GM12878 (cell line): ENCODE results near the gene CD70. TPM values are rescaled to one million over a fixed set of nuclear protein-coding genes. Genes with fewer than 3 reads are reported as not detected.

ENCODE experiments used
- BHLHE40 ChIP-seq, 2 experiments: fragments of 450-650 bp in 1 of 2; IDR thresholded peaks; 2 replicates each; pipeline ENCODE4 v1.6.1; 2011 to 2017; ENCODE audit warnings: low read depth in 2 of 2, borderline replicate concordance in 1 of 2, improper control_type of control experiment in 1 of 2, low read length in 1 of 2, mild to moderate bottlenecking in 1 of 2
- CBX3 ChIP-seq: fragments of 200-600 bp; sonication (generic); IDR thresholded peaks from 2 replicates; pipeline ENCODE4 v1.6.1; 2016; ENCODE audit warnings: low read depth, borderline replicate concordance
- HDAC2 ChIP-seq: fragments of 200-600 bp; sonication (generic); IDR thresholded peaks from 2 replicates; pipeline ENCODE4 v1.6.1; 2017
- HDAC6 ChIP-seq: fragments of 200-600 bp; sonication (generic); IDR thresholded peaks from one replicate; pipeline ENCODE4 v1.8.0; 2017; ENCODE audit warnings: antibody characterized with exemption; ENCODE audit not compliant: unreplicated experiment
- IKZF2 ChIP-seq, 2 experiments: fragments of 450-650 bp; IDR thresholded peaks; 2 replicates each; pipeline ENCODE4 v1.6.1; 2017; ENCODE audit warnings: mild to moderate bottlenecking in 2 of 2, moderate library complexity in 2 of 2
- KDM1A ChIP-seq: fragments of 200-600 bp; sonication (generic); IDR thresholded peaks from 2 replicates; pipeline ENCODE4 v1.6.1; 2016; ENCODE audit warnings: borderline replicate concordance
- MYB ChIP-seq: fragments of 150-350 bp; IDR thresholded peaks from 2 replicates; pipeline ENCODE4 v1.6.1; 2014; ENCODE audit warnings: mild to moderate bottlenecking, low read depth, low read length, borderline replicate concordance
- NBN ChIP-seq: fragments of 450-650 bp; IDR thresholded peaks from 2 replicates; pipeline ENCODE4 v1.6.1; 2016
- PML ChIP-seq: IDR thresholded peaks from 2 replicates; pipeline ENCODE4 v1.6.1; 2012; ENCODE audit warnings: low read length, inconsistent platforms
- POLR2AphosphoS5 ChIP-seq: IDR thresholded peaks from 2 replicates; pipeline ENCODE4 v1.6.1; 2011; ENCODE audit warnings: mild to moderate bottlenecking, low read length, inconsistent platforms
- RB1 ChIP-seq: fragments of 450-650 bp; formaldehyde crosslinking; IDR thresholded peaks from 2 replicates; pipeline ENCODE4 v1.6.1; 2017; ENCODE audit warnings: mild to moderate bottlenecking, borderline replicate concordance
- REST ChIP-seq: IDR thresholded peaks from 2 replicates; pipeline ENCODE4 v1.6.1; 2012; ENCODE audit warnings: mild to moderate bottlenecking, low read depth, low read length
- RUNX3 ChIP-seq: IDR thresholded peaks from 2 replicates; pipeline ENCODE4 v1.6.1; 2012; ENCODE audit warnings: low read length, inconsistent platforms
- SREBF1 ChIP-seq: IDR thresholded peaks from 2 replicates; pipeline ENCODE4 v1.6.1; 2012; ENCODE audit warnings: mild to moderate bottlenecking, low read length
- TARDBP ChIP-seq: IDR thresholded peaks from 2 replicates; pipeline ENCODE4 v1.6.1; 2016; ENCODE audit warnings: borderline replicate concordance
- ZBTB33 ChIP-seq: fragments of 450-650 bp; IDR thresholded peaks from 2 replicates; pipeline ENCODE4 v1.6.1; 2017; ENCODE audit warnings: mild to moderate bottlenecking
- ZNF274 ChIP-seq: IDR thresholded peaks from one replicate; pipeline ENCODE4 v1.8.0; 2011; ENCODE audit not compliant: insufficient read length, insufficient read depth
- ZZZ3 ChIP-seq: IDR thresholded peaks from 2 replicates; pipeline ENCODE4 v1.6.1; 2011; ENCODE audit warnings: low read depth; ENCODE audit not compliant: control insufficient read depth, insufficient read length
- polyA plus RNA-seq, 11 experiments: library from polyadenylated mRNA; depleted of rRNA in 4 of 11; unstranded in 6 of 11; stranded (reverse) in 5 of 11; fragments of >200 nt; fragmentation: Nextera tagmentation in 4 of 11; fragmentation: Illumina TruSeq in 1 of 11; extraction: Ambion mirVana in 4 of 11; extraction: Trizol in 1 of 11; gene quantifications; 1 replicate in 1 of 11; 2 replicates in 10 of 11; pipeline versions ENCODE4 v1.2.1 to v1.2.3, GENCODE V29; 2011 to 2016; ENCODE audit warnings: inconsistent platforms in 2 of 11, missing spikeins in 2 of 11, low read depth in 1 of 11
- total RNA-seq, 4 experiments: library from RNA; depleted of rRNA in 3 of 4; stranded (reverse); fragments of >200 nt in 3 of 4; fragmentation: Illumina TruSeq in 1 of 4; extraction: Trizol in 1 of 4; gene quantifications; 2 replicates each; pipeline versions ENCODE4 v1.2.1 to v1.2.3, GENCODE V29; 2013 to 2021
- TF ChIP-seq, protein P1 (sequence below): fragments of 450-650 bp; IDR thresholded peaks from 2 replicates; pipeline ENCODE4 v1.6.1; 2017; ENCODE audit warnings: borderline replicate concordance
- TF ChIP-seq, protein P2 (sequence below): IDR thresholded peaks from 2 replicates; pipeline ENCODE4 v1.6.1; 2011; ENCODE audit warnings: mild to moderate bottlenecking, low read depth, low read length, moderate library complexity; ENCODE audit not compliant: insufficient replicate concordance
- TF ChIP-seq, protein P3 (sequence below): fragments of 450-650 bp; IDR thresholded peaks from 2 replicates; pipeline ENCODE4 v1.6.1; 2016; ENCODE audit warnings: mild to moderate bottlenecking

CD70 gene
- total and polyA plus RNA-seq, 10 of the 15 experiments (the other 5 are each of a cell fraction or from before 2014, with no cell fraction given) = 16.4 to 441 (median 265) TPM

- peak; percentile 22; the same call in 1 of the 2 replicates for TF ChIP-seq HDAC2
- no peak for TF ChIP-seq ZNF274
- peak; percentile 16 for TF ChIP-seq HDAC6
- no peak for TF ChIP-seq SREBF1
- no peak for TF ChIP-seq RB1
- no peak for TF ChIP-seq TARDBP
- no peak for TF ChIP-seq ZZZ3
- peak; percentile 80; the same call in 1 of the 2 replicates for TF ChIP-seq PML
- no peak for TF ChIP-seq CBX3
- TF ChIP-seq, protein P1, sequence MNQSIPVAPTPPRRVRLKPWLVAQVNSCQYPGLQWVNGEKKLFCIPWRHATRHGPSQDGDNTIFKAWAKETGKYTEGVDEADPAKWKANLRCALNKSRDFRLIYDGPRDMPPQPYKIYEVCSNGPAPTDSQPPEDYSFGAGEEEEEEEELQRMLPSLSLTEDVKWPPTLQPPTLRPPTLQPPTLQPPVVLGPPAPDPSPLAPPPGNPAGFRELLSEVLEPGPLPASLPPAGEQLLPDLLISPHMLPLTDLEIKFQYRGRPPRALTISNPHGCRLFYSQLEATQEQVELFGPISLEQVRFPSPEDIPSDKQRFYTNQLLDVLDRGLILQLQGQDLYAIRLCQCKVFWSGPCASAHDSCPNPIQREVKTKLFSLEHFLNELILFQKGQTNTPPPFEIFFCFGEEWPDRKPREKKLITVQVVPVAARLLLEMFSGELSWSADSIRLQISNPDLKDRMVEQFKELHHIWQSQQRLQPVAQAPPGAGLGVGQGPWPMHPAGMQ = no peak
- no peak for TF ChIP-seq KDM1A
- no peak for TF ChIP-seq ZBTB33
- TF ChIP-seq NBN = peak; percentile 98
- peak; percentile 61 to 62 for TF ChIP-seq BHLHE40 (IDR thresholded peaks at IDR 0.05; ENCODE audit: borderline replicate concordance in 1 of 2, low read depth in 2 of 2, low read length in 1 of 2)
- TF ChIP-seq, protein P2, sequence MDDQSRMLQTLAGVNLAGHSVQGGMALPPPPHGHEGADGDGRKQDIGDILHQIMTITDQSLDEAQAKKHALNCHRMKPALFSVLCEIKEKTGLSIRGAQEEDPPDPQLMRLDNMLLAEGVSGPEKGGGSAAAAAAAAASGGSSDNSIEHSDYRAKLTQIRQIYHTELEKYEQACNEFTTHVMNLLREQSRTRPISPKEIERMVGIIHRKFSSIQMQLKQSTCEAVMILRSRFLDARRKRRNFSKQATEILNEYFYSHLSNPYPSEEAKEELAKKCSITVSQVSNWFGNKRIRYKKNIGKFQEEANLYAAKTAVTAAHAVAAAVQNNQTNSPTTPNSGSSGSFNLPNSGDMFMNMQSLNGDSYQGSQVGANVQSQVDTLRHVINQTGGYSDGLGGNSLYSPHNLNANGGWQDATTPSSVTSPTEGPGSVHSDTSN = no peak
- peak; percentile 100 for TF ChIP-seq IKZF2 (IDR thresholded peaks at IDR 0.05)
- peak; percentile 96 for TF ChIP-seq MYB
- TF ChIP-seq POLR2AphosphoS5 = peak; percentile 86
- peak; percentile 90 for TF ChIP-seq RUNX3
- TF ChIP-seq, protein P3, sequence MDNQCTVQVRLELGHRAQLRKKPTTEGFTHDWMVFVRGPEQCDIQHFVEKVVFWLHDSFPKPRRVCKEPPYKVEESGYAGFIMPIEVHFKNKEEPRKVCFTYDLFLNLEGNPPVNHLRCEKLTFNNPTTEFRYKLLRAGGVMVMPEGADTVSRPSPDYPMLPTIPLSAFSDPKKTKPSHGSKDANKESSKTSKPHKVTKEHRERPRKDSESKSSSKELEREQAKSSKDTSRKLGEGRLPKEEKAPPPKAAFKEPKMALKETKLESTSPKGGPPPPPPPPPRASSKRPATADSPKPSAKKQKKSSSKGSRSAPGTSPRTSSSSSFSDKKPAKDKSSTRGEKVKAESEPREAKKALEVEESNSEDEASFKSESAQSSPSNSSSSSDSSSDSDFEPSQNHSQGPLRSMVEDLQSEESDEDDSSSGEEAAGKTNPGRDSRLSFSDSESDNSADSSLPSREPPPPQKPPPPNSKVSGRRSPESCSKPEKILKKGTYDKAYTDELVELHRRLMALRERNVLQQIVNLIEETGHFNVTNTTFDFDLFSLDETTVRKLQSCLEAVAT = peak; percentile 93
- no peak for TF ChIP-seq REST
These were observed 13.3 kb downstream of the CD70 start (continued) for GRCh38 chr19:6577476-6578125.
